Stomach (tissue), 9 donors: ENCODE data around the gene RIMBP3C. TPM values are rescaled to one million over a fixed set of nuclear protein-coding genes. Genes with fewer than 3 reads are reported as not detected.
A peak's percentile ranks its signal among the peaks of the same experiment; 100 is the strongest.
"Not testable (repeated sequence)": the region's sequence is repeated elsewhere in the genome, so short reads cannot be mapped to it uniquely, and the experiment has no call there.

Source experiments
- DNase-seq, 2 donors: peaks; one replicate each; pipeline versions ENCODE4 v3.0.0 to v3.0.0-alpha.2; 2013 to 2019
- H3K27ac ChIP-seq, 5 donors: fragments of 200-600 bp in 4 of 5; sonication (generic) in 4 of 5; one replicate each; pipeline ENCODE4 v1.5.1; 2013 to 2019; ENCODE audit warnings: mild to moderate bottlenecking in 1 of 5, moderate library complexity in 1 of 5
- H3K27me3 ChIP-seq, 3 donors: fragments of 200-600 bp; sonication (generic); one replicate each; pipeline ENCODE4 v1.5.1; 2017 to 2019; ENCODE audit warnings: mixed run types in 1 of 3
- H3K36me3 ChIP-seq, 4 donors: fragments of 200-600 bp; sonication (generic); 1 replicate in 3 of 4; 2 replicates in 1 of 4; pipeline ENCODE4 v1.5.1; 2016 to 2019
- H3K4me1 ChIP-seq, 4 donors: fragments of 200-600 bp; sonication (generic); one replicate each; pipeline ENCODE4 v1.5.1; 2016 to 2019
- H3K4me3 ChIP-seq, 4 donors: fragments of 200-600 bp; sonication (generic) in 3 of 4; one replicate each; pipeline ENCODE4 v1.5.1; 2016 to 2019; ENCODE audit warnings: mild to moderate bottlenecking in 1 of 4
- H3K9me3 ChIP-seq, 4 donors: fragments of 200-600 bp; sonication (generic); one replicate each; pipeline ENCODE4 v1.5.1; 2016 to 2019
- EP300 ChIP-seq: sonication (generic); formaldehyde crosslinking; IDR thresholded peaks from one replicate; pipeline ENCODE4 v1.6.1; 2017; ENCODE audit warnings: antibody characterized with exemption
- POLR2A ChIP-seq, 4 donors: fragments of 450-650 bp; IDR thresholded peaks; one replicate each; pipeline ENCODE4 v1.6.1; 2016; ENCODE audit warnings: antibody characterized with exemption in 4 of 4, control low read depth in 2 of 4, mild to moderate bottlenecking in 1 of 4, moderate library complexity in 1 of 4
- POLR2AphosphoS5 ChIP-seq, 3 donors: sonication (generic); formaldehyde crosslinking; IDR thresholded peaks; one replicate each; pipeline ENCODE4 v1.6.1; 2016; ENCODE audit warnings: antibody characterized with exemption in 3 of 3
- WGBS, 5 donors: extraction: QIAGEN DNeasy Blood & Tissue Kit in 3 of 5; methylation state at CpG; one replicate each; pipeline versions ENCODE4 v1.1.5 to v1.1.7; 2013 to 2018; 5-methylcytosine and 5-hydroxymethylcytosine counted together
- intact Hi-C: fragments of 100-400 bp; cut with DNase I; formaldehyde crosslinking; loops from one replicate; pipeline ENCODE4 v1.15.1; 2023; ENCODE audit warnings: low total_unique reads
- polyA plus RNA-seq, 3 donors: library from polyadenylated mRNA; stranded (reverse); fragments of 200-250 nt; gene quantifications; one replicate each; pipeline ENCODE4 v1.2.3, GENCODE V29; 2013
- total RNA-seq, 5 donors: library from RNA; depleted of rRNA; stranded (reverse); fragments of >200 nt; gene quantifications; one replicate each; pipeline versions ENCODE4 v1.1.0 to v1.2.3, GENCODE V29; 2014 to 2016
- TF ChIP-seq, protein P1 (sequence below), 7 experiments: fragments of 450-650 bp in 4 of 7; fragments of 200-600 bp in 3 of 7; sonication (generic) in 3 of 7; IDR thresholded peaks; one replicate each; pipeline ENCODE4 v1.5.1; 2016 to 2019; ENCODE audit warnings: antibody characterized with exemption in 7 of 7, control low read depth in 2 of 7, mild to moderate bottlenecking in 1 of 7
- donor health status: healthy with polysubstance abuse.
- donor health status: Bipolar disorder and iron deficiency.
- donor health status: healthy.

The RIMBP3C gene
- total and polyA plus RNA-seq, 8 donors: under 0.01 to 0.18 TPM; not detected in 6

DNA sequence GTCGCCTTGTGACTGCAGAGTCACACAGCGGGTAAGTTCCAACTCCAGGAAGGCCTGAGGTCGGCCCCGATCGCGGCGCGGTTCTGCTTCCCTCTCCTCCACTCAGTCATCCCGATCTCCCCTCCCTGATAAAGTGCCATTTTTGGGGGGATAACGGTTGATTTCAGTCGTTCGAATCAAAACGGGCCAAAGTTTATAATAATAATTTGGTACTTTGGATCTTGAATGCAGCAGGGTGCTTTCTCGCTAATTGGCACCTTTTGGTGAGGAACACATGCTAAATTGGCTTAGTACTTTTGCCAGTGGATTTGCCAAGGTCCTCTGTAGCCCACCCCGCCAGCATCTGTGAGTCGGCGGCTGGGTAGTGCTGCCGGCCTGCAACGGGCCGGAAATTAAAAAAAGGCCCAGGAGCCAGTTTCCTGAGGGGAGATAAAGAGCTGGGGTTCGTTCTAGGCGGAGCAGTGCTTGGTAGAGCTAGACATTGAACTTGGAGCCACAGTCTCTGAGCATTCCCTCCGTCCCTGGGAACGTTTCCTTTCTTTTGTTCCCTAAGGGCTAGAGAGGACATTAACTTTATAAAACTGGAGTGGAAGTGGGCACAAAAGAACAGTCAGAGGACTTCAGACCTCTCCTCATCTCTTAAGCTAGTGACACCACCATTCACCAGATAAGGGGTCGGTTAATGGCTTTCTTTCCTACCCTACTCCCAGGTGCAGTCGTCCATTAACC is 17.2 kb upstream of the RIMBP3C start:
- Histone ChIP-seq H3K4me3 (peak overlapping the region; percentile 87 to 97 (median 95)), H3K27ac (peak overlapping the region; percentile 93 to 97 (median 95)), H3K4me1 (peaks cover 45 to 57% (median 51%) of the 10 kb centered on the region in 4 donors), H3K27me3 (no peaks in the 10 kb centered on the region), H3K36me3 (no peaks in the 10 kb centered on the region), H3K9me3 (no peaks in the 10 kb centered on the region)
- WGBS, 5 donors: 0 to 1% (median 1%) methylated on average over 25 to 26 of the region's 26 CpGs
- intact Hi-C loops: no loop called here
- peak in 1 of 2 donors; percentile 61 for DNase-seq
- no peak for TF ChIP-seq POLR2A (IDR thresholded peaks at IDR 0.05)
- no peak for TF ChIP-seq POLR2AphosphoS5 (IDR thresholded peaks at IDR 0.05)
- TF ChIP-seq EP300: no peak
- TF ChIP-seq, protein P1, sequence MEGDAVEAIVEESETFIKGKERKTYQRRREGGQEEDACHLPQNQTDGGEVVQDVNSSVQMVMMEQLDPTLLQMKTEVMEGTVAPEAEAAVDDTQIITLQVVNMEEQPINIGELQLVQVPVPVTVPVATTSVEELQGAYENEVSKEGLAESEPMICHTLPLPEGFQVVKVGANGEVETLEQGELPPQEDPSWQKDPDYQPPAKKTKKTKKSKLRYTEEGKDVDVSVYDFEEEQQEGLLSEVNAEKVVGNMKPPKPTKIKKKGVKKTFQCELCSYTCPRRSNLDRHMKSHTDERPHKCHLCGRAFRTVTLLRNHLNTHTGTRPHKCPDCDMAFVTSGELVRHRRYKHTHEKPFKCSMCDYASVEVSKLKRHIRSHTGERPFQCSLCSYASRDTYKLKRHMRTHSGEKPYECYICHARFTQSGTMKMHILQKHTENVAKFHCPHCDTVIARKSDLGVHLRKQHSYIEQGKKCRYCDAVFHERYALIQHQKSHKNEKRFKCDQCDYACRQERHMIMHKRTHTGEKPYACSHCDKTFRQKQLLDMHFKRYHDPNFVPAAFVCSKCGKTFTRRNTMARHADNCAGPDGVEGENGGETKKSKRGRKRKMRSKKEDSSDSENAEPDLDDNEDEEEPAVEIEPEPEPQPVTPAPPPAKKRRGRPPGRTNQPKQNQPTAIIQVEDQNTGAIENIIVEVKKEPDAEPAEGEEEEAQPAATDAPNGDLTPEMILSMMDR (IDR thresholded peaks at IDR 0.05): no peak

DNA sequence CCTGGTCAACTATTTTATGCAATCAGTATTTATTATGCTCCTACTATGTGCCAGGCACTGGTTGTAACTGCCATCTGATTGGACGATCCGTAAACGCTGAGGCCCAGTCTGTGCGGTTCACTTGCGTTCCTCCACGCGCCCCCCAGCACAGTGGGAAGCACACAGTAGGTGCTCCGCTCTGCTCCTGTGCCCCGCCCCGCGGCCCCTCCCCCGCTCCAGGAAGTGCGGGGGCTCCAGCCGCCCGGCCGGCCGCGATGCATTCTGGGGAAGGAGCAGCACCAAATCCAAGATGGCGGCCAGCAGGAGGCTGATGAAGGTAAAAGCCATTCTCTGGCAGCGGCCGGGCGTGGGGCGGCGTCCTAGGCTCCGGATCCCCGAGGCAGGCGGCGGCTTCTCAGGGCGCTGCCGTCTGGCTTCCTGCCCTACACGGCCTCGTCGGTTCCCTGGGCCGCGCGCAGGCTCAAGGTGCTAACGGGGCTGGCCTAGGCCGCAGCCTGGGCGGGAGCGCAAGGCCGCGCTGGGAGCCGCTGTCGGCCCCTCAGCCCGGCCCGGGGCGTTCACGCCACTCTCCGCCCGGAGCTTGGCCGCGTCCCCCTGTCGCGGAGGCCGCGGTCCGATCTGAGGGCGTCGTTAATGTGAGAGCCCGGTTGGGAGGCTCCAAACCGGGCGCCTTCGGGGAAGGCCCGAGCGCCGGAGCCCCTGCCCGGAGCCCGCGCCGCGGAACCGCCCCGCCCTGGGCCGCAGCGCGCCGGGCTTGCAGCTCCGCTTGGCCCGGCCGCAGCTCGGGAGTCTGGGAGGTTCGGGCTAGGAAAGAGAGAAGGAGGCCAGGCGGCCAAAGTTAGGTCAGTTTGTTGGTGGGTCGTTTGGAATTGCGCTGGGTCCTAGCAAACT is 16.4 kb upstream of the RIMBP3C start, which contains the start of gene UBE2L3:
Gene UBE2L3, plus strand, starts transcription at position 259 of the 891 bp plus-strand sequence. Its CDS starts 31 bp downstream, at position 290.
- Histone ChIP-seq H3K9me3 (no peaks in the 10 kb centered on the region), H3K4me1 (peaks cover 36 to 49% (median 43%) of the 10 kb centered on the region in 4 donors), H3K36me3 (no peaks in the 10 kb centered on the region), H3K27ac (peak within 1 kb of the TSS; percentile 93 to 97 (median 95)), H3K27me3 (no peaks in the 10 kb centered on the region), H3K4me3 (peak within 1 kb of the TSS; percentile 87 to 97 (median 95))
- TF ChIP-seq, protein P1 (IDR thresholded peaks at IDR 0.05): no peak
- peak; percentile 70 to 86 (median 79) for TF ChIP-seq POLR2AphosphoS5 (IDR thresholded peaks at IDR 0.05)
- no peak for TF ChIP-seq EP300
- no peak for TF ChIP-seq POLR2A (IDR thresholded peaks at IDR 0.05)
- peak; percentile 82 to 94 for DNase-seq
- intact Hi-C loops: no loop called here
- WGBS, 5 donors: 0 to 3% (median 0%) methylated on average over 20 to 85 of the region's 85 CpGs

DNA sequence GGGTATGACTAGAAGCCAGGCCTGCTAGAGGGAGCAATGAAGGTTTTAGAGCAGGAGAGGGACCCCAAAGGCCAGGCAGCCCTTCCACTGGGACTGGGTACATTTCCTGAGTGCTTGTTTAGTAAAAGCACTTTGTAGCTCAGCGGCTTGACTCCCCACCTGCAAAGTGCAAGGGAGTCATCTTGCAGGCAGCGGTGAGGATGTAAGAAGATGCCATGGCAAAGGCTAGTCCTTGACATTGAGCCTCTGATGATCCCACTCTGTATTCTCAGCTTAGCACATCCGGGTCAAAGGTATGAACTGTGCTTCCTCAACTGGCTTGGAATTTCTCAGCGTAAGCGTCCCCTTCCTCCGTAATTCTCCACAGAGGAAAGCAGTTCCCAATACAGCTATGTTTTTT is 13.2 kb upstream of the RIMBP3C start:
- Histone ChIP-seq H3K4me3 (no peak overlapping the region), H3K9me3 (no peaks in the 10 kb centered on the region), H3K4me1 (peaks cover 11 to 16% (median 12%) of the 10 kb centered on the region in 4 donors), H3K36me3 (no peaks in the 10 kb centered on the region), H3K27ac (no peak overlapping the region), H3K27me3 (no peaks in the 10 kb centered on the region)
- intact Hi-C loops: no loop called here
- TF ChIP-seq POLR2A (IDR thresholded peaks at IDR 0.05) (no peak), EP300 (no peak)
- TF ChIP-seq, protein P1 (IDR thresholded peaks at IDR 0.05): no peak
- WGBS, 5 donors: 64 to 90% (median 87%) methylated on average over 4 to 6 of the region's 6 CpGs
- DNase-seq: no peak

DNA sequence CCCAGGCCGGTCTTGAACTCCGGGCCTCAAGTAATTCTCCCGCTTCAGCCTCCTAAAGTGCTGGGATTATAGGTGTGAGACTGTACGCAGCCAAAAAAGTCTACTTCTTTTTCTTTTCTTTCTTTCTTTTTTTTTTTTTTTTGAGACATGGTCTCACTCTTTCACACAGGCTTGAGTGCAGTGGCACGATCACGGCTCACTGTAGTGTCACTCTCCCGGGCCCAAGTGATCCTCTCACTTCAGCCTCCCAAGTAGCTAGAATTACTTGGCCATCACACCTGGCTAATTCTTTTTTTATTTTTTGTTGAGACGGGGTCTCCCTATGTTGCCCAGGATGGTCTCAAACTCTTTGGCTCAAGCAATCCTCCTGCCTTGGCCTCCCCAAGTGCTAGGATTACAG is 12.7 kb upstream of the RIMBP3C start:
- TF ChIP-seq POLR2AphosphoS5 (IDR thresholded peaks at IDR 0.05): no peak
- no peak for TF ChIP-seq POLR2A (IDR thresholded peaks at IDR 0.05)
- TF ChIP-seq, protein P1 (IDR thresholded peaks at IDR 0.05): no peak
- no peak for TF ChIP-seq EP300
- Histone ChIP-seq H3K27me3 (no peaks in the 10 kb centered on the region), H3K4me1 (peaks cover 6 to 11% (median 7%) of the 10 kb centered on the region in 4 donors), H3K9me3 (no peaks in the 10 kb centered on the region), H3K36me3 (no peaks in the 10 kb centered on the region), H3K27ac (no peak overlapping the region), H3K4me3 (no peak overlapping the region)
- no peak for DNase-seq
- intact Hi-C loops: no loop called here
- WGBS, 5 donors: 89 to 97% (median 95%) methylated on average over 8 of the region's 8 CpGs

DNA sequence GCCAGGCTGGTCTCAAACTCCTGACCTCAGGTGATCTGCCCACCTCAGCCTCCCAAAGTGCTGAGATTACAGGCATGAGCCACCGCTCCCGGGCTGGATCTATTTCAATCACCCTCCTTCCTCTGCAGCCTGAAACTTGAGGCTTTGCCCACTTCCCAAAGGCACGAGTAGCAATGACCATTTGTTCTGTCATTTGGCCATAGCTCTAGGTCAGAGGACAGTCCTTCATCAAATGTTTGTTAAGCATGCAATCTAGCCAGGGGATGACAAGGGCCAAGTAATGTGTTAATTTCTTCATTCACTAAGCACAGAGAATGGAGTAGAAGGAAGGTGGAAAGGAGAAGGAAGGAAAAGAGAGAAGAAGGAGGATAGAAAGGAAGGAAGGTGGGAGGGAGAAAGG is 9.4 kb upstream of the RIMBP3C start:
- intact Hi-C loops, H3K4me1 ChIP-seq, H3K4me3 ChIP-seq, H3K27me3 ChIP-seq, H3K36me3 ChIP-seq, DNase-seq, H3K9me3 ChIP-seq, H3K27ac ChIP-seq: not testable (repeated sequence)
- WGBS, 5 donors: 9% methylated on average over 1 of the region's 3 CpGs; no CpG with 5 or more reads in 4 of the 5 donors

DNA sequence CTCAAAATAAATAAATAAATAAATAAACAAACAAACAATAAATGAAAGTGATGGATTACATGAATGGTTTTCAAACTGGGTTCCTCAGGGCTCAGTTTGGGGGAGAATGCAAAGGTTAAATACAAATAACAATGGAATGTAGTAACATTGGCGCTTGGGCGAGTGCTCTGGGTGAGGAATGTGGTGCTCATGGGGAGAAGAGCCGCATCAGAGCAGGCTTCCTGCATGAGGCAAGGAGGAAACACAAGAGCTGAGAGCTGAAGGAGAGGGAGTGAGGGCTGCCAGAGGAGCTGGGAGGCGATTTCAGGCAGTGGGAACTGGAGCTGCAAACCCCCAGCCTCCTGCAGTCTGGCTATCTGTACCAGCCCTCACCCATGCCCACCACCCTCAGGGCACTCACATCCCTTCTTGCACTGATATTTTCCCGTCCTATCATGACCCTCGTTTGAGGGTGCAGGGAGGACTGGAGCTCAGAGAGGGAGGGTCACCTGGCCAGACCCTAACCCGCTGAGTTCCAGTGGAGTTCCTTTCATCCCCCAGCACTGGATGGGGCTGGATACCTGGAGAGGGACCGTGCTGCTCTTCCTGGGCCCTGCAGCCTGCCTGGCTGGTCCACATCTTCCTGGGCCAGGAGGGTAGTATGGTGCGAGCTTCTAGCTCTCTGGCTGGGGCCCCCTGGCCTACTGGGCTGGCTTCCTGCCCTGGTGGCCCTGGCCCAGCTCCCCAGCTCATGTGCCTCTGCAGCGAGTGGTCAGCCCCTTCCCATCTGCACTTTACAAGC is 8.3 kb upstream of the RIMBP3C start:
- intact Hi-C loops: not testable (repeated sequence)
- whole genome bisulfite sequencing, 5 donors: 63 to 96% (median 72%) methylated on average over 4 to 8 of the region's 10 CpGs

More for the DNA sequence above, 8.3 kb upstream of the RIMBP3C start:
- H3K36me3 ChIP-seq, DNase-seq, H3K9me3 ChIP-seq, H3K4me1 ChIP-seq, H3K4me3 ChIP-seq, H3K27ac ChIP-seq, H3K27me3 ChIP-seq: not testable (repeated sequence)
